ENCODE data around the gene SCP2.

Gene SCP2

GRCh38 chr1:52892424-52893215 is 34.5 kb upstream of the SCP2 start:
- Histone ChIP-seq H3K27me3 (ENCODE audit: control insufficient read depth in 3 of 3, insufficient read depth in 3 of 3, low read depth in 1 of 3, low read length in 3 of 3) (peaks cover 0 to 11% (median 0%) of the 10 kb centered on the region in 3 experiments), H2BK120ac (ENCODE audit: low read depth, low read length) (no peak overlapping the region), H3K27ac (replicated peaks; ENCODE audit: low read length) (no peak overlapping the region), H3K9me3 (replicated peaks in 1 of 2; ENCODE audit: control insufficient read depth in 2 of 2, insufficient read depth in 1 of 2, low read depth in 1 of 2, low read length in 2 of 2) (no peaks in the 10 kb centered on the region), H3K36me3 (replicated peaks in 1 of 2; ENCODE audit: control insufficient read depth in 2 of 2, insufficient read depth in 2 of 2, low read length in 2 of 2) (no peaks in the 10 kb centered on the region), H3K18ac (ENCODE audit: low read length) (no peak overlapping the region), H2AFZ (ENCODE audit: low read length) (no peak overlapping the region), H3K14ac (ENCODE audit: low read length) (no peak overlapping the region), H4K91ac (ENCODE audit: low read depth, low read length, poor library complexity) (no peak overlapping the region), H3K79me1 (ENCODE audit: low read depth, low read length) (no peaks in the 10 kb centered on the region), H3K23ac (ENCODE audit: low read depth, low read length, poor library complexity) (no peak overlapping the region), H3K9ac (ENCODE audit: low read depth, low read length, poor library complexity) (no peak overlapping the region), H2BK12ac (ENCODE audit: low read length) (no peak overlapping the region), H3K4me3 (ENCODE audit: low read length in 2 of 2) (no peak overlapping the region), H3K4me2 (ENCODE audit: insufficient read depth, low read length, poor library complexity, severe bottlenecking) (no peak overlapping the region), H2BK5ac (ENCODE audit: low read length) (no peak overlapping the region), H2BK15ac (ENCODE audit: low read length) (no peak overlapping the region), H4K8ac (ENCODE audit: low read depth, low read length) (no peak overlapping the region), H3K4me1 (ENCODE audit: control insufficient read depth in 2 of 2, insufficient read depth in 1 of 2, low read depth in 1 of 2, low read length in 2 of 2) (no peaks in the 10 kb centered on the region), H3K4ac (ENCODE audit: low read length) (no peak overlapping the region), H2AK5ac (ENCODE audit: low read depth, low read length) (no peak overlapping the region)
- no CpG with 5 or more reads among the region's 5 CpGs for WGBS, 2 donors (ENCODE audit: extremely low coverage in 2 of 2, insufficient read length in 2 of 2, insufficient replicate concordance in 1 of 2)
- DNase-seq (ENCODE audit: low spot score) = no peak

GRCh38 chr1:52899445-52899894 is 27.6 kb upstream of the SCP2 start:
- Histone ChIP-seq H2BK120ac (ENCODE audit: low read depth, low read length) (no peak overlapping the region), H3K23ac (ENCODE audit: low read depth, low read length, poor library complexity) (no peak overlapping the region), H2AFZ (ENCODE audit: low read length) (peak overlapping the region; percentile 25), H3K4me3 (ENCODE audit: low read length in 2 of 2) (no peak overlapping the region), H3K4ac (ENCODE audit: low read length) (no peak overlapping the region), H4K91ac (ENCODE audit: low read depth, low read length, poor library complexity) (no peak overlapping the region), H3K14ac (ENCODE audit: low read length) (no peak overlapping the region), H3K79me1 (ENCODE audit: low read depth, low read length) (no peaks in the 10 kb centered on the region), H2BK5ac (ENCODE audit: low read length) (no peak overlapping the region), H3K27me3 (ENCODE audit: control insufficient read depth in 3 of 3, insufficient read depth in 3 of 3, low read depth in 1 of 3, low read length in 3 of 3) (peaks cover 0 to 16% (median 0%) of the 10 kb centered on the region in 3 experiments), H2BK12ac (ENCODE audit: low read length) (no peak overlapping the region), H3K9me3 (replicated peaks in 1 of 2; ENCODE audit: control insufficient read depth in 2 of 2, insufficient read depth in 1 of 2, low read depth in 1 of 2, low read length in 2 of 2) (no peaks in the 10 kb centered on the region), H3K18ac (ENCODE audit: low read length) (no peak overlapping the region), H4K8ac (ENCODE audit: low read depth, low read length) (no peak overlapping the region), H3K27ac (replicated peaks; ENCODE audit: low read length) (no peak overlapping the region), H3K4me1 (ENCODE audit: control insufficient read depth in 2 of 2, insufficient read depth in 1 of 2, low read depth in 1 of 2, low read length in 2 of 2) (no peaks in the 10 kb centered on the region), H2BK15ac (ENCODE audit: low read length) (no peak overlapping the region), H3K4me2 (ENCODE audit: insufficient read depth, low read length, poor library complexity, severe bottlenecking) (no peak overlapping the region), H3K36me3 (replicated peaks in 1 of 2; ENCODE audit: control insufficient read depth in 2 of 2, insufficient read depth in 2 of 2, low read length in 2 of 2) (no peaks in the 10 kb centered on the region), H2AK5ac (ENCODE audit: low read depth, low read length) (no peak overlapping the region), H3K9ac (ENCODE audit: low read depth, low read length, poor library complexity) (no peak overlapping the region)
- no peak for DNase-seq (ENCODE audit: low spot score)
- WGBS, 2 donors (ENCODE audit: extremely low coverage in 2 of 2, insufficient read length in 2 of 2, insufficient replicate concordance in 1 of 2) = no CpG with 5 or more reads among the region's 4 CpGs

- H3K9ac ChIP-seq (ENCODE audit: low read depth, low read length, poor library complexity) = no peak overlapping the region
- H3K4ac ChIP-seq (ENCODE audit: low read length) = no peak overlapping the region
- no peak overlapping the region for H2AK5ac ChIP-seq (ENCODE audit: low read depth, low read length)
These were observed 26.7 kb upstream of the SCP2 start for GRCh38 chr1:52900402-52900801.

GRCh38 chr1:52901384-52901783 is 25.7 kb upstream of the SCP2 start:
- Histone ChIP-seq H3K4me3 (ENCODE audit: low read length in 2 of 2) (no peak overlapping the region), H2AK5ac (ENCODE audit: low read depth, low read length) (no peak overlapping the region), H3K9ac (ENCODE audit: low read depth, low read length, poor library complexity) (no peak overlapping the region), H2BK12ac (ENCODE audit: low read length) (no peak overlapping the region), H2AFZ (ENCODE audit: low read length) (no peak overlapping the region), H3K9me3 (replicated peaks in 1 of 2; ENCODE audit: control insufficient read depth in 2 of 2, insufficient read depth in 1 of 2, low read depth in 1 of 2, low read length in 2 of 2) (no peaks in the 10 kb centered on the region), H4K91ac (ENCODE audit: low read depth, low read length, poor library complexity) (no peak overlapping the region), H3K4me2 (ENCODE audit: insufficient read depth, low read length, poor library complexity, severe bottlenecking) (no peak overlapping the region), H3K36me3 (replicated peaks in 1 of 2; ENCODE audit: control insufficient read depth in 2 of 2, insufficient read depth in 2 of 2, low read length in 2 of 2) (no peaks in the 10 kb centered on the region), H3K79me1 (ENCODE audit: low read depth, low read length) (no peaks in the 10 kb centered on the region), H3K14ac (ENCODE audit: low read length) (no peak overlapping the region), H3K27ac (replicated peaks; ENCODE audit: low read length) (no peak overlapping the region), H2BK5ac (ENCODE audit: low read length) (no peak overlapping the region), H3K27me3 (ENCODE audit: control insufficient read depth in 3 of 3, insufficient read depth in 3 of 3, low read depth in 1 of 3, low read length in 3 of 3) (peaks cover 0 to 12% (median 0%) of the 10 kb centered on the region in 3 experiments), H3K4me1 (ENCODE audit: control insufficient read depth in 2 of 2, insufficient read depth in 1 of 2, low read depth in 1 of 2, low read length in 2 of 2) (peaks cover 0 to 3% of the 10 kb centered on the region in 2 donors), H3K23ac (ENCODE audit: low read depth, low read length, poor library complexity) (no peak overlapping the region), H2BK15ac (ENCODE audit: low read length) (no peak overlapping the region), H3K18ac (ENCODE audit: low read length) (no peak overlapping the region), H2BK120ac (ENCODE audit: low read depth, low read length) (no peak overlapping the region), H3K4ac (ENCODE audit: low read length) (no peak overlapping the region), H4K8ac (ENCODE audit: low read depth, low read length) (no peak overlapping the region)
- no CpG with 5 or more reads among the region's 1 CpG for WGBS, 2 donors (ENCODE audit: extremely low coverage in 2 of 2, insufficient read length in 2 of 2, insufficient replicate concordance in 1 of 2)
- no peak for DNase-seq (ENCODE audit: low spot score)

More at GRCh38 chr1:52900402-52900801, 26.7 kb upstream of the SCP2 start:
- H3K27me3 ChIP-seq (ENCODE audit: control insufficient read depth in 3 of 3, insufficient read depth in 3 of 3, low read depth in 1 of 3, low read length in 3 of 3) = peaks cover 0 to 16% (median 0%) of the 10 kb centered on the region in 3 experiments
- H3K23ac ChIP-seq (ENCODE audit: low read depth, low read length, poor library complexity) = no peak overlapping the region
- H3K4me3 ChIP-seq (ENCODE audit: low read length in 2 of 2) = no peak overlapping the region
- H3K79me1 ChIP-seq (ENCODE audit: low read depth, low read length) = no peaks in the 10 kb centered on the region
- H2BK12ac ChIP-seq (ENCODE audit: low read length) = no peak overlapping the region
- no peak overlapping the region for H3K18ac ChIP-seq (ENCODE audit: low read length)
- no peak for DNase-seq (ENCODE audit: low spot score)
- H3K14ac ChIP-seq (ENCODE audit: low read length) = no peak overlapping the region
- H3K4me1 ChIP-seq (ENCODE audit: control insufficient read depth in 2 of 2, insufficient read depth in 1 of 2, low read depth in 1 of 2, low read length in 2 of 2) = peaks cover 0 to 3% of the 10 kb centered on the region in 2 donors
- H3K36me3 ChIP-seq (replicated peaks in 1 of 2; ENCODE audit: control insufficient read depth in 2 of 2, insufficient read depth in 2 of 2, low read length in 2 of 2) = no peaks in the 10 kb centered on the region
- H2AFZ ChIP-seq (ENCODE audit: low read length) = no peak overlapping the region
- H2BK120ac ChIP-seq (ENCODE audit: low read depth, low read length) = no peak overlapping the region
- H3K27ac ChIP-seq (replicated peaks; ENCODE audit: low read length) = no peak overlapping the region
- no peak overlapping the region for H2BK15ac ChIP-seq (ENCODE audit: low read length)
- H3K4me2 ChIP-seq (ENCODE audit: insufficient read depth, low read length, poor library complexity, severe bottlenecking) = no peak overlapping the region
- no peak overlapping the region for H4K91ac ChIP-seq (ENCODE audit: low read depth, low read length, poor library complexity)
- WGBS, 2 donors (ENCODE audit: extremely low coverage in 2 of 2, insufficient read length in 2 of 2, insufficient replicate concordance in 1 of 2) = no CpG with 5 or more reads among the region's 2 CpGs
- no peak overlapping the region for H4K8ac ChIP-seq (ENCODE audit: low read depth, low read length)
- no peaks in the 10 kb centered on the region for H3K9me3 ChIP-seq (replicated peaks in 1 of 2; ENCODE audit: control insufficient read depth in 2 of 2, insufficient read depth in 1 of 2, low read depth in 1 of 2, low read length in 2 of 2)
- H2BK5ac ChIP-seq (ENCODE audit: low read length) = no peak overlapping the region

Measured in neuronal stem cell (in vitro differentiated cells).